HEK293 (cell line): ENCODE data around the gene MED13L.

Source experiments
- CTCF ChIA-PET: fragments of 350-600 bp; formaldehyde crosslinking; extraction: SDS; loops from one replicate; lab custom pipeline; 2021; ENCODE audit warnings: antibody characterized with exemption; lab: Yijun Ruan, JAX
- POLR2A ChIA-PET: fragments of 300-600 bp; formaldehyde crosslinking; extraction: SDS; loops from one replicate; lab custom pipeline; 2020; ENCODE audit warnings: antibody characterized with exemption, inconsistent platforms; lab: Yijun Ruan, JAX
- H3K27ac ChIP-seq: fragments of 200-500 bp; sonication (Bioruptor generic); 2 replicates; pipeline ENCODE4 v1.5.1; 2014; ENCODE audit warnings: low read depth, low read length, control low read depth, inconsistent platforms; ENCODE audit errors: extremely low read depth
- H3K36me3 ChIP-seq, 2 experiments: fragments of 200-500 bp in 1 of 2; sonication (Bioruptor generic) in 1 of 2; 1 replicate in 1 of 2; 2 replicates in 1 of 2; pipeline ENCODE4 v1.5.1; 2014 to 2017; ENCODE audit warnings: inconsistent platforms in 2 of 2, low read length in 2 of 2; ENCODE audit not compliant: control insufficient read depth in 2 of 2, insufficient read depth in 1 of 2
- H3K4me1 ChIP-seq: fragments of 200-500 bp; sonication (Bioruptor generic); 2 replicates; pipeline ENCODE4 v1.5.1; 2014; ENCODE audit warnings: mild to moderate bottlenecking, low read length, inconsistent platforms; ENCODE audit not compliant: control insufficient read depth, insufficient read depth
- H3K4me3 ChIP-seq: 2 replicates; pipeline ENCODE4 v1.5.1; 2011; ENCODE audit warnings: low read depth, mild to moderate bottlenecking, control low read depth, low read length, moderate library complexity
- H3K9me3 ChIP-seq: fragments of 200-500 bp; sonication (Bioruptor generic); 2 replicates; pipeline ENCODE4 v1.5.1; 2014; ENCODE audit warnings: low read depth, low read length, inconsistent platforms; ENCODE audit not compliant: control insufficient read depth, insufficient read depth
- AEBP2 ChIP-seq: fragments of 450-650 bp; formaldehyde crosslinking; IDR thresholded peaks from 2 replicates; pipeline ENCODE4 v1.5.1; 2016; ENCODE audit warnings: missing biosample characterization, missing genetic modification characterization, borderline replicate concordance
- PATZ1 ChIP-seq: fragments of 450-650 bp; formaldehyde crosslinking; IDR thresholded peaks from 2 replicates; pipeline ENCODE4 v1.5.1; 2016; ENCODE audit warnings: missing biosample characterization, missing genetic modification characterization
- PRDM10 ChIP-seq: fragments of 450-650 bp; formaldehyde crosslinking; IDR thresholded peaks from 2 replicates; pipeline ENCODE4 v1.5.1; 2016; ENCODE audit warnings: missing biosample characterization, missing genetic modification characterization
- SALL2 ChIP-seq: fragments of 450-650 bp; formaldehyde crosslinking; IDR thresholded peaks from 2 replicates; pipeline ENCODE4 v1.5.0; 2017; ENCODE audit warnings: missing biosample characterization, mild to moderate bottlenecking, missing genetic modification characterization, borderline replicate concordance
- SP3 ChIP-seq: fragments of 450-650 bp; formaldehyde crosslinking; IDR thresholded peaks from 2 replicates; pipeline ENCODE4 v1.5.1; 2016; ENCODE audit warnings: missing biosample characterization, missing genetic modification characterization
- TRIM28 ChIP-seq: IDR thresholded peaks from 2 replicates; pipeline ENCODE4 v1.6.1; 2011; ENCODE audit warnings: low read length, control low read depth, borderline replicate concordance
- ZBTB1 ChIP-seq: fragments of 450-650 bp; formaldehyde crosslinking; IDR thresholded peaks from 2 replicates; pipeline ENCODE4 v1.5.1; 2016; ENCODE audit warnings: missing biosample characterization, missing genetic modification characterization
- ZNF112 ChIP-seq: fragments of 450-650 bp; formaldehyde crosslinking; IDR thresholded peaks from 2 replicates; pipeline ENCODE4 v1.5.0; 2017; ENCODE audit warnings: missing biosample characterization, missing genetic modification characterization
- ZNF148 ChIP-seq: fragments of 450-650 bp; formaldehyde crosslinking; IDR thresholded peaks from 2 replicates; pipeline ENCODE4 v1.5.0; 2017; ENCODE audit warnings: missing biosample characterization, missing genetic modification characterization, borderline replicate concordance
- ZNF16 ChIP-seq: fragments of 450-650 bp; formaldehyde crosslinking; IDR thresholded peaks from 2 replicates; pipeline ENCODE4 v1.5.1; 2016; ENCODE audit warnings: low read depth, missing biosample characterization, missing genetic modification characterization
- ZNF266 ChIP-seq: fragments of 450-650 bp; formaldehyde crosslinking; IDR thresholded peaks from 2 replicates; pipeline ENCODE4 v1.5.1; 2016; ENCODE audit warnings: missing biosample characterization, missing genetic modification characterization, low read depth
- ZNF366 ChIP-seq: fragments of 450-650 bp; formaldehyde crosslinking; conservative IDR thresholded peaks from 2 replicates; pipeline ENCODE4 v1.5.1; 2016; ENCODE audit warnings: missing biosample characterization, missing genetic modification characterization
- ZNF488 ChIP-seq: fragments of 450-650 bp; formaldehyde crosslinking; IDR thresholded peaks from 2 replicates; pipeline ENCODE4 v1.5.1; 2016; ENCODE audit warnings: missing biosample characterization, missing genetic modification characterization
- ZNF677 ChIP-seq: fragments of 450-650 bp; IDR thresholded peaks from 2 replicates; pipeline ENCODE4 v1.5.0; 2018; ENCODE audit warnings: missing biosample characterization, mild to moderate bottlenecking, missing genetic modification characterization, moderate library complexity
- ZNF707 ChIP-seq: fragments of 450-650 bp; formaldehyde crosslinking; IDR thresholded peaks from 2 replicates; pipeline ENCODE4 v1.5.1; 2016; ENCODE audit warnings: missing biosample characterization, missing genetic modification characterization
- ZSCAN23 ChIP-seq: fragments of 450-650 bp; formaldehyde crosslinking; IDR thresholded peaks from 2 replicates; pipeline ENCODE4 v1.5.1; 2016; ENCODE audit warnings: missing biosample characterization, missing genetic modification characterization

Gene MED13L

GRCh38 chr12:116227811-116228210, 49.7 kb downstream of the MED13L start (continued):
- TF ChIP-seq ZNF148 (tag by site-specific recombination): no peak
- no peak for TF ChIP-seq ZSCAN23 (tag by site-specific recombination)
- no peak for TF ChIP-seq AEBP2 (tag by site-specific recombination)
- TF ChIP-seq TRIM28: no peak
- TF ChIP-seq ZNF488 (tag by site-specific recombination): no peak
- TF ChIP-seq, all 188 proteins: peak for 0

GRCh38 chr12:116226026-116226425, 51.5 kb downstream of the MED13L start:
- ChIA-PET POLR2A (no interaction called here), CTCF (interaction anchor here (1.1 to 2.2 kb wide), 2 partner anchors 10 to 12 kb away, joined by 5 to 12 read pairs; no protein-coding TSS in a partner anchor)
- H3K4me1 ChIP-seq: peaks cover 5% of the 10 kb centered on the region
- H3K4me3 ChIP-seq: no peak overlapping the region
- no peaks in the 10 kb centered on the region for H3K9me3 ChIP-seq
- TF ChIP-seq ZNF266 (tag by site-specific recombination) (no peak), ZNF707 (tag by site-specific recombination) (no peak), ZSCAN23 (tag by site-specific recombination) (no peak), SALL2 (no peak), ZNF677 (no peak), SP3 (tag by site-specific recombination) (no peak), ZNF366 (no peak), ZNF16 (tag by site-specific recombination) (no peak), PATZ1 (tag by site-specific recombination) (no peak), ZNF112 (tag by site-specific recombination) (no peak), PRDM10 (tag by site-specific recombination) (no peak), ZBTB1 (tag by site-specific recombination) (no peak)
- TF ChIP-seq, all 188 proteins: peak for 0
- no peaks in the 10 kb centered on the region; a peak in 1 of 3 replicates for H3K36me3 ChIP-seq
- no peak overlapping the region for H3K27ac ChIP-seq
